A549 treated with AZD2906 at 1 μM for 4 hours (cell line): Measurements from ENCODE around the gene TRIM59. TPM values are rescaled to one million over a fixed set of nuclear protein-coding genes. Genes with fewer than 3 reads are reported as not detected.

Experiments used
- total RNA-seq: library from RNA; stranded (reverse); fragments of 200-300 nt; extraction: Qiagen RNA extraction; gene quantifications from 5 replicates; pipeline ENCODE4 v1.2.3, GENCODE V29; 2022

The TRIM59 gene, protein sequence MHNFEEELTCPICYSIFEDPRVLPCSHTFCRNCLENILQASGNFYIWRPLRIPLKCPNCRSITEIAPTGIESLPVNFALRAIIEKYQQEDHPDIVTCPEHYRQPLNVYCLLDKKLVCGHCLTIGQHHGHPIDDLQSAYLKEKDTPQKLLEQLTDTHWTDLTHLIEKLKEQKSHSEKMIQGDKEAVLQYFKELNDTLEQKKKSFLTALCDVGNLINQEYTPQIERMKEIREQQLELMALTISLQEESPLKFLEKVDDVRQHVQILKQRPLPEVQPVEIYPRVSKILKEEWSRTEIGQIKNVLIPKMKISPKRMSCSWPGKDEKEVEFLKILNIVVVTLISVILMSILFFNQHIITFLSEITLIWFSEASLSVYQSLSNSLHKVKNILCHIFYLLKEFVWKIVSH
- total RNA-seq: 6.9 to 10.6 TPM (median 8.4 TPM) in 5 replicates

DNA sequence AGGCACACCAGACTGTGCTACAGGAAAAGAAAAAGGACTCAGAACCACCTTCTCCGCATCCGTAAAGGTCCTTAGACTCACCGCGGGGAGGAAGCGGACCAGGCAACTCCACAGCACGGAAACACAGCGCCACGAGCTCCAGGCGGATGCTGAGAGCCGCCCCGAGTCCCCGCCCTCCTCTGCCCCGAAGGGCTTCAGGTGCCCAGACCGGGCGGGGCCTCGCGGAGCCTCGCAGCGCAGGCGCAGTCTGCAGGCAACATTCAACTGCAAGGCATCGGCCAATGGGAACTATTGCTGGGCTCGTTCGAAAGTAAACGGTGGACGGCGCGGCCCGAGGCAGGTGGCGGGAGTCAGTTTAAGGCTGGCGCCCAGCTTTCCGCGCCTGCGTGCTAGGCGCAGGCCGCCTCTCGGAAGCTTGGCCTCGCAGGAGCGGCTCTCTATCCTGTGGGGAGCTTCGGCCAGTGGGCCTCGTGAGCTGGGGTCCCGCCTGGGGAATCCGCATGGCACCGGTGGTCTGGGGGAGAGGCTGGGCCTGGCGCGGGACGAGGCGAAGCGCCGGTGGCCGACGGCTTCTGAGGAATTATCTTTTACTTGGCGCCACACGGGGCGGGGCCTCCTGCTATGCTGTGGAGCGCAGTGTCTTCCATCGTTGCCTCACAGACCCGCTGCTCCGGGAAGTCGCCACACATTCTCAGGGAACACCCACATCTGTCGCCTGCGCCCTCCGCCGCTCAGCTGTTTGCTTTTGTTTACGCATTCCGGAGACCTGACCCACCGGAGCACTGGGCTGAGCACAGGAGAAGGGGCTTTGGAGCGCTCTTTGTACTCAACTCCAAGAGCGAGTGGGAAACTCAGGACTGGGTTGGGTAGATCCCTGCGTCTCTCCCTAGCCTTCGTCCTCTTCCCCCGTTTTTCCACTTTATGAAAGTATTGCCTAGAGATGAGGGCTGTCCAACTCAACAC lies at the start of gene TRIM59:
TRIM59 (minus strand) TSS at position 151 of the 963 bp plus-strand sequence. CDS start 10,603 bp downstream, outside the sequence.

DNA sequence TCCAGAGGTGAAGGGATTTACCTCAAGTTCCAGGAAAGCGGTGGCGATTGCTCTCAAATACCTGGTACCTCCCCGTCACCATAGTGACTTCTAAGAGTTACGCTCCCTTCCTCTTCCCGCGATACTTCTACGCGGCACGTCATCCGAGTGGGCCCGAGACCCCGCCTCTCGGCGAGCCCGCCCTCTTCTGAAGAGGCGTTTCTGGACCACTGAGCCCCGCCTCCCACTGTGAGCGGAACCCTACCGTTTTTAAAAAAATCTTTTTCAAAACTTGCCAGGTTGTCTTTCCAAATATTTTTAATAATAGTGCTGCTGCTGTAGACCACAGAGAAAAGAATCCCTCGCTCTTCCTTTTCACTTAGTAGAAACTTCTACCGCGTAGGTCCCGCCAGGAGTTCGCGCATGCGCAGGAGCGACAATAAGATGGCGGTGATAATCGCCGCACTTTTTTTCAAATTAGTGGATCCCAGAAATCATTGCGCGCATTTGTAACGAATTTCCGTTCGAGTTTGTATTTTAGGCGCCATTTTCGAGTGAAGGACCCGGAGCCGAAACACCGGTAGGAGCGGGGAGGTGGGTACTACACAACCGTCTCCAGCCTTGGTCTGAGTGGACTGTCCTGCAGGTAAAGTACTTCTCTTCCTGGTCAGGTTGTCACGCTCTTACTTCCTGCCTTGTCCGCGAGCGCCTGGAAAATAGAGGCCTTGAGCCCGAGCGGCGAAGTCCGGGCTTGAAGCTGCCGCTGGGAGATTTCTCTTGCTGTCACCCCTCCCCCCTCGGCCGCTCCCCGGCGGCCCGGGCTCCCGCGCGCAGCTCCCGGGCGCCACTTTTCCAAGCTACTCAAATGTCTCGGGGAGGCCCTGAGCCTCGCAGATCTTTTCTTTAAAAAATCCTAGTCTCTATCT lies 50.2 kb downstream of the TRIM59 start, which contains the start of the genes IFT80 and SMC4:
IFT80 (minus strand) TSS at position 101 of the 905 bp plus-strand sequence. CDS start 14,625 bp downstream, outside the sequence.
SMC4 (plus strand) TSS at position 526 of the 905 bp plus-strand sequence. CDS start 1,177 bp downstream, outside the sequence.

Other genes starting within 250 kb of the TRIM59 start
- 0.92 to 1.4 TPM (median 1.2 TPM) in 5 replicates for gene C3orf80, start 224.4 kb downstream of the TRIM59 start, total RNA-seq
- 11.0 to 17.6 TPM (median 11.6 TPM) in 5 replicates for gene IFT80, start 50.6 kb downstream of the TRIM59 start, total RNA-seq
- gene SMC4, start 50.1 kb downstream of the TRIM59 start, total RNA-seq: 73.7 to 90.2 TPM (median 83.5 TPM) in 5 replicates
- gene KPNA4, start 115.8 kb upstream of the TRIM59 start, total RNA-seq: 27.7 to 32.6 TPM (median 30.2 TPM) in 5 replicates
- gene ARL14, start 227.4 kb upstream of the TRIM59 start, total RNA-seq: 0.30 to 0.59 TPM (median 0.41 TPM) in 5 replicates